Measurements from ENCODE around the gene MDN1. TPM values are rescaled to one million over a fixed set of nuclear protein-coding genes. Genes with fewer than 3 reads are reported as not detected.

The MDN1 gene
- total RNA-seq, 1 experiment from 2014 or later, result 53.6 TPM

GRCh38 chr6:89694428-89694827, 125.2 kb downstream of the MDN1 start:
- ATAC-seq (no peak), DNase-seq (ENCODE audit: low read depth, low spot score) (no peak)
- ChIA-PET RAD21 (ENCODE audit: low non-redundant PET in 1 of 2, low total read pairs in 2 of 2, uncharacterized antibody in 2 of 2, unreplicated experiment in 2 of 2) (no interaction called here), POLR2A (no interaction called here), CTCF (interaction anchor here (0.5 kb wide), 1 partner anchor 18 kb away, joined by 5 read pairs; no protein-coding TSS in a partner anchor)
- no peak overlapping the region for H3K4me2 ChIP-seq (ENCODE audit: low read length)
- H3K9me2 ChIP-seq (ENCODE audit: insufficient read depth), result no peaks in the 10 kb centered on the region
- no peak overlapping the region for H3K27ac ChIP-seq (ENCODE audit: low read depth, low read length)
- intact Hi-C loops (cut with micrococcal nuclease), result no loop called here
- H2AFZ ChIP-seq (ENCODE audit: low read depth, low read length, poor library complexity, severe bottlenecking), result no peak overlapping the region
- H3K9me3 ChIP-seq (ENCODE audit: control insufficient read depth in 1 of 2, insufficient read depth in 1 of 2, low read depth in 1 of 2, low read length in 2 of 2), result no peaks in the 10 kb centered on the region
- no peak for TF ChIP-seq CTCF (IDR thresholded peaks at IDR 0.05 in 2 of 3, conservative IDR thresholded peaks at IDR 0.05 in 1 of 3; ENCODE audit: borderline replicate concordance in 1 of 3, insufficient read depth in 1 of 3, low read depth in 2 of 3, low read length in 2 of 3)
- TF ChIP-seq ATF3 (IDR thresholded peaks at IDR 0.05), result no peak
- TF ChIP-seq MAX (IDR thresholded peaks at IDR 0.05), result no peak
- no peak for TF ChIP-seq EGR1 (IDR thresholded peaks at IDR 0.05; ENCODE audit: low read depth)
- TF ChIP-seq SIN3A (IDR thresholded peaks at IDR 0.05; ENCODE audit: low read depth), result no peak
- no peak for TF ChIP-seq ELF1 (IDR thresholded peaks at IDR 0.05; ENCODE audit: borderline replicate concordance, low read depth)
- no peak for TF ChIP-seq REST (IDR thresholded peaks at IDR 0.05; ENCODE audit: low read depth)
- TF ChIP-seq JUND (IDR thresholded peaks at IDR 0.05), result no peak
- no peak for TF ChIP-seq YY1 (IDR thresholded peaks at IDR 0.05; ENCODE audit: extremely low read depth, insufficient replicate concordance, low read depth, low read length)
- TF ChIP-seq SRF (IDR thresholded peaks at IDR 0.05; ENCODE audit: low read depth), result no peak
- no peak for TF ChIP-seq ZBTB33 (IDR thresholded peaks at IDR 0.05; ENCODE audit: extremely low read depth, insufficient replicate concordance, low read length)
- no peak for TF ChIP-seq POLR2AphosphoS5 (IDR thresholded peaks at IDR 0.05; ENCODE audit: low read depth, low read length)
- TF ChIP-seq CBX3 (IDR thresholded peaks at IDR 0.05; ENCODE audit: low read depth), result no peak
- TF ChIP-seq EZH2phosphoT487 (IDR thresholded peaks at IDR 0.05; ENCODE audit: borderline replicate concordance), result no peak
- no peak for TF ChIP-seq TCF7L2 (IDR thresholded peaks at IDR 0.05; ENCODE audit: borderline replicate concordance, extremely low read depth, insufficient read depth, insufficient read length)
- TF ChIP-seq FOSL1 (IDR thresholded peaks at IDR 0.05; ENCODE audit: low read depth), result no peak
- H3K4me3 ChIP-seq (replicated peaks in 1 of 2; ENCODE audit: low read depth in 1 of 2, low read length in 2 of 2), result no peak overlapping the region
- peaks cover 65 to 69% of the 10 kb centered on the region in 2 experiments for H3K36me3 ChIP-seq (ENCODE audit: control insufficient read depth in 1 of 2, insufficient read depth in 2 of 2, low read length in 2 of 2)
- no peaks in the 10 kb centered on the region for H4K20me1 ChIP-seq (ENCODE audit: insufficient read depth)
- H3K79me2 ChIP-seq (ENCODE audit: insufficient read depth, low read length), result no peaks in the 10 kb centered on the region; the same call in 1 of the 2 replicates
- no TSS peak for BruUV-seq (replicated peaks)
- no peak overlapping the region for H3K9ac ChIP-seq (ENCODE audit: low read length)
- H3K27me3 ChIP-seq (ENCODE audit: insufficient read depth, low read length), result no peaks in the 10 kb centered on the region
- no peaks in the 10 kb centered on the region for H3K4me1 ChIP-seq (ENCODE audit: control insufficient read depth in 1 of 2, insufficient read depth in 2 of 2, low read length in 2 of 2)
